Activated CD4-positive, alpha-beta T cell treated with anti-CD3 and anti-CD28 coated beads, Interleukin-2, amount 50 U/mL, for 48 hours (primary cell): ENCODE measurements around the gene CFC1.
A peak's percentile ranks its signal among the peaks of the same experiment; 100 is the strongest.
"Not testable (repeated sequence)": the region's sequence is repeated elsewhere in the genome, so short reads cannot be mapped to it uniquely, and the experiment has no call there.

Source experiments
- DNase-seq, 2 experiments: peaks; one replicate each; pipeline ENCODE4 v3.0.0-alpha.2; 2020

CFC1 gene

DNA sequence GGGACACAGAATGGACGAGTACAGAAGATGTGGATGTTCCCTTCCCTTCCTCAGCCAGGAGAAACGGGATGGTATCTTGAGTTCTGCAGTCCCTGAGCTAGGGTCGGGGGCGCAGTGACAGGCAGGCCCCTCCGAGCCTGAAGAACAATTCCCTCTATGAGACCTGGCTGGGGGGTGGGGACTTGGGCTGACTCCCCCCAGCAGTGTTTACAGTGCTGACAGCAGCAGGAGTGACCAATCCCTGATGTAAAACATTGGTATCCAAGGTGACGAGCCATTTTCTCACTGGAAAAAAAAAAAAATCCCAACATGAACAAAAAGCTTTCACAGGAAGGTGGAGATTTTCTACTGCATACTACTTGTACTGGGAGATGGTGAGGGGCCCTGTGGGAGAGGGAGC lies at the start of gene CFC1:
Gene CFC1 (minus strand): TSS at position 183 of the 400 bp plus-strand sequence. CDS start 288 bp downstream, outside the sequence.
- DNase-seq: not testable (repeated sequence)

DNA sequence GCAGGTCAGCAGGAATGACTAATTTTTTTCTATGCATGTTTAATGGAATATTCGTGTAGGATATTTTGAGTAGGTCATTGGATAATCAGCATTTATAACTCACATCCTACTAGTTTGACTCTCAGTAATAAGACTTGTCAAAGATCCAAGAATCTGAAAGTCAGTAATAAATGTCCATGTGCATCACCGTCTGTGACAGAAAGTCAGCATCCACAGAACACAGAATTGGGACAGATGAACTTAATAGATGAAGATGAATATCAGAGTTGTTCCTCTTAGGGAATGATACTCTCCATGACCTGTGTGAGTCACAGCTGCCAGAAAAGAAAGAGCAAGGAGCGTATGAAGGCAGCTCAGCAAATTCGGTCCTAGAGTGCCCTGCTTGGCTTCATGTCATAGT lies 42.3 kb upstream of the CFC1 start:
- DNase-seq: not testable (repeated sequence)

DNA sequence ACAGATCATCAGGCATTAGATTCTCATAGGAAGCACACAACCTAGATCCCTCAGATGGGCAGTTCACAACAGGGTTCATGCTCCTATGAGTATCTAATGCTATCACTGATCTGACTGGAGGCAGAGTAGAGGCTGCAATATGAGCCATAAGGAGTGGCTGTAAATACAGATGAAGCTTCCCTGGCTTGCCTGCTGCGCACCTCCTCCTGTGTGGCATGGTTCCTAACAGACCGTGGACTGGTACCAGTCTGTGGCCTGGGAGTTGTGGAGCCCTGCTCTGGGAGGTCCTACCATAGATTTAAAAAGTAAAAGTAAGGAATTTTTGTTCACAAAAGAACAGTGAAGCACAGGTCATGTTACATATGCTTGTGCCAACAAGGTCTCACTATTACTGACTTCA lies 39.6 kb upstream of the CFC1 start:
- DNase-seq: not testable (repeated sequence)

DNA sequence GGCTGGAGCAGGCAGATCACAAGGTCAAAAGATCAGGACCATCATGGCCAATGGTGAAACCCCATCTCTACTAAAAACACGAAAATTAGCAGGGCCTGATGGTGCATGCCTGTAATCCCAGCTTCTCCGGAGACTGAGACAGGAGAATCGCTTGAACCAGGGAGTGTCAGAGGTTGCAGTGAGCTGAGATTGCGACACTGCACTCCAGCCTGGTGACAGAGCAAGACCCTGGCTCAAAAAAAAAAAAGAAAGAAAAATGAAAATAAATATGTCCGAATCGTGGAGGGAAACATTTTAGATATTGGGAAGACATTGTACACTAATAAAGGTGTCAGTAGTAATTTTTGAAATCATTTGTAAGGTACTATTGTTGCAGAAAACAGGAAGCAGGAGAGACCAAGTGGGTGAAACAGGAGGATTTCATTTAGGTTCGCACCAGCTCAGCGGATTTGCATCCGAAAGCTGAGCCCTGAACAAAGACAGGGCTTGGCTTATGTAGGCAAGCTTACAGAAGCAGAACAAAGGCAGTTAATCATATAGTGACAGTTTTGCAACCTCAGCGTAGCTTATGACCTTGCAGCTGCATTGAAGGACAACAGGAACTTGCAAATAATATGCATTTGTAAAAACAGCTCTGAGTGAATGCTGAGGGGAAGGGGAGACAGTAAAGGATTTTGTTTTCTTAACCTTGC lies 29.6 kb upstream of the CFC1 start:
- DNase-seq: not testable (repeated sequence)

DNA sequence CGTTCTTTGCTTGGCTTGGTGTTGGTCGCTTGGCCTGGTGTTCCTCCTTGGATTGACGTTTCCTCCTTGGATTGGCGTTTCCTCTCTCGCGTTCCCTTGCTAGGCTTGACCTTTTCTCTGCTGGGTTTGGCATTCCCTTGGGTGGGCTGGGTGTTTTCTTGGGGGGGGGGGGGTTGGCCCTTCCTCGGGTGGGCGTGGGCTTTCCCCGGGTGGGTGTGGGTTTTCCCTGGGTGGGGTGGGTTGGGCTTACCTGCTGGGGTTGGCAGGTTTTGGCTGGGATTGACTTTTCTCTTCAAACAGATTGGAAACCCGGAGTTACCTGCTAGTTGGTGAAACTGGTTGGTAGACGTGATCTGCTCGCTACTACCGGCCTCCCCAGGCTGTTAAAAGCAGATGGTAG lies 11.8 kb upstream of the CFC1 start, which contains the start of gene POTEJ:
Gene POTEJ (plus strand): TSS at position 301 of the 400 bp plus-strand sequence. CDS start 93 bp downstream, at position 394.
- not testable (repeated sequence) for DNase-seq

DNA sequence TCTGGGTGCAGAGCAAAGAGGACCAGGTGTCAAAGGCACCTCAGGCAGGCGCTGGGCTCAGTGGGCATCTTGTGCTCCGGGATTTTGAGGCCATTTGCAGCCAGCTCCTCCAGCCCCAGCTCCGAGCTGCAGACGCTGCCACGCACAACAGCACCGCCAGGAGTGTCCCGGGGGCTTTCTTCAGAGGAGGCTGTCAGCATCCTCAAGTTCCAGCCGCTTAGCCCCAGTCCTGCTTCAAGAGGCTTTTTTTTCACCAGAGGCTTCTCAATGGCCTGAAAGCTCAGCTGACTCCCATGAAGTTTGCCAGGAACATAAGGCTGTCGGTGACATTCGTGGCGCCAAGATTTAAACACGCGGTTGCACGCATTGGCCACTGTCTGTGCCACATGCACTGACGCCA lies 11.1 kb upstream of the CFC1 start:
- not testable (repeated sequence) for DNase-seq

DNA sequence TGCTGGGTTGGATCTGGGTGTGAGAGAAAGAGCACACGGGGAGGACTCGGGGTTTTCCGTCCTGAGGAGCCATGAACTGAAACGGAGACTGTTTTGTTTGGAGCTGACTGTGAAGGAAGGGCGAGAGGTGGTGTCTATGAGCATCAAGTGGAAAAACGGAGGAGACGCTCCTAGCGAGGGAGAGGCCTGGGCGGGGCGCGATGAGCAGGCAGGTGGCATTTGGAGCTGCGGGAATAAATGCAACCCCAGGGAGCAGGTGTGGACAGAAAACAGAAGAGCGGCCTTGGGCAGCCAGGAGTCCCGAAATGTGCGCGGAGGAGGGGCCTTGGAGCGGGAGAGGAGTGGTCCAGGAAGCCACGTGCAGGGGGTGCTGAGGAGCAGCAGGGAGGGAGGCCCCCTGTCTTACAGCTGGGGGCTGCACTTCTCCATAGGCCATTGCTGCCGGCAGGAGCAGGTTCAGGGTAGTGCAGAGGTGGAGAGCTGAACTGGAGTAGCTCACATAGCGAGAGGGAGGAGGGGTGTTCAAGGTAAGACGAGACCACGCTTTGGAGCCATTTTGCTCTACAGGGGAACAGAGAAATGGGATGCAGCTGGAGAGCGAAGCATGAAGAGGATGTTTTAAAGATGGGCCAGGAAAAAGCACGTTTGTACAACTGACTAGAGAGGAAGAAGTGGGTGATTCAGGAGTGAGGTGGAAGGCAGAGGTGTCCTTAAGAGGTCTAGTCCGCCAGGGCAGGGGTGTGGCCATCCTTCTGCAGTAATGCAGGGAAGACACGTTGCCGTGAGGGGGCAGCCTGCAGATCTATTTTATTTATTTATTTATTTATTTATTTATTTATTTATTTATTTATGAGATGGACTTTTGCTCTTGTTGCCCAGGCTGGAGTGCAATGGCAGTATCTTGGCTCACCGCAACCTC lies 9.9 kb upstream of the CFC1 start:
- not testable (repeated sequence) for DNase-seq

DNA sequence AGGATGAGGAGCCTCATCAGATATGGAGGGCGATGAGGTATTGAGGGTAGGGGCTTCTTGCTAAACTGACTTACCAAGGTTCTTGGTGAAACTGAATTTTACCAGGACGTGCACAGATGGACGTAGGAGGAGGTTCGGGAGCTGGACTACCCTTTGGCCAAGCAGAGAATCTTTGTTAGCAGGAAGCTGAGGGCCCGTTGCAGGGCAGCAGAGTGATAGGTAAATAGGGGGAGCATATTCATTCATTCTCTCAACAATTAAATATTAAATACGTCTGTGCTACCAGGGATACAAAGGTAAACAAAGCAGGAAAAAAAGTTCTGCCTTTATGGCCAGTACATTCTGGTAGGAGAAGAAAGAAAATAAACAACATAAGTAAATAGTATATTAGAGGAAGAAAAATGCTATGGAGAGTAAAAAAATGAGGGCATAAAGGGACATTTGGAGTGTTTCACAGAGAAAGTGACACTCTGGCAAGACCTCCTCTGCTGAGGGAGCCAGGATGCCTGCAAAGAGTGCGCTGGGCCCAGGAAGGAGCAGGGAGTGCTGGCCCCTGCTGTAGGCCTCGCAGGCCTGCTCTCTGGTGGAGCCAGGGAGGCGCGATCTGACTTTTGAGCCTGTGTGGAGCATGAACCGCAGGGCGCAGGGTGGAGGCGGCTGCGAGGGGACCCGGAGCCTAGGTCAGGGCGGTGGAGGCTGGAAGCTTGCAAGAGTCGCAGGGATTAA lies 9.1 kb upstream of the CFC1 start:
- DNase-seq: not testable (repeated sequence)

DNA sequence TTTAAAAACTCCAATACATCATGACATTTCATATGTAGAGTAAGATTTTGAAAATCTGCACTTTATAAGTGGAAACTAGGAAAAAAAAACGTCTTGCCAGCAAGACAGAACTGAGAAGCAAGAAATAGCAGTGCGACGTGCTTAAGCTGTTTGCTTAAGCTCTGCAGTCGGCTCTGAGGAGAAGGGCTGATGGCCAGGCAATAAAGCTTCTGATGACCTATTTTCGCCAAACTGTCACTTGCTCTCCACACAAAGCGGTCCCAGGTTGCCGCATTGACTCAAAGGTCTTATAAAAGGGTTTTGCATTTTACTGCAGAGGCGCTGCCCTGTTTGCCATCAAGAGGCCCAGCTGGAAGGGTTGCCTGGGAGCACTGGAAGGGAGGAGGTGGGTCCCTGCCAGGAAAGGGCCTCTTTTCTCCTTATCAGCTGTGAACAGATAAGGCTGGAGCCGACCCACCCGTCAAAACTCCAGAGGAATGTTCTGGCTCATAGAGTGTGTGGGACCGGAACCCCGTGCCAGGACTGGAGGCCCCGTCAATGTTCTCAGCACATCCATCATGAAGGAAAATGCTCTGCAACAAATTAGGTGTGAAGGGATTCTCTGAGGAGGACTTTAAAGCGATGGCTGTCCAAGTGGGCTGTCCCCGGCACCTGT lies 2.4 kb upstream of the CFC1 start:
- not testable (repeated sequence) for DNase-seq

DNA sequence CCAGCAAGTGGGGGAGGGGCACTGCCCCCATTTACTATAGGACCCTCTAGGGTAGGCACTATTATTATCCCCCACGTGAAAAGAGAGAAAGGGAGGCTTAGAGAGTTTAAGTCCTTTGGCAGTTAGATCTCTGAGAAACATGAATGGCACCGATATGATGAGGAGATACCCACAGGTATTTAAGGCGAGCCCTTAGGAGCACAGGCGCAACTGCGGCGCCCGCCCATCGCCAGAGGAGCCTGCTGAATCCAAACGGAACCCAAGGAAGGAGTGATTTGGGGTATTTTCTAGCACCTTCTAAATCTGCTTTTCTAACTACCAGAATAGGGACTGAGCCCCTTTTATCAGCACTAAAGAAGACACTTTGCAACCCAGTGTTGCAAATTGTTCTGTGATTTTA lies 551 bp upstream of the CFC1 start:
- not testable (repeated sequence) for DNase-seq

DNA sequence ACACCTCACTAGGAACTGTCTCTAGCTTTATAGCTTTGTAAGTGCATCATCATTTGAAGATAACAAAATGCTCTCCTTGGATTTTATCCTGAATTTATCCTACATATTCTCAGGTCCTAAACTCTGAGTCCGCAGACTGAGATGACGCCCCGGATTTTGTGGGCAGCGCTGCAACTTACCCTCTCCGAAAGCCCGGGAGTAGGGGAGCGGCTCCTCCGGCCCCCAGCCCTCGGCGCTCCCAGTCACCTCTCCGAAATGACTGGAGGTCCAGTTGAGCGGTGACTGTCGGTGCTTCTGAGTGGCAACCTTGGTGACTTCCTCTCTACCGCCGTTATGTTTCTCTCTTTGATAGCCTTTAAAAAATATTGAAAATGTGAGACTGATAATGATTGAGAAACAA lies 912 bp downstream of the CFC1 start:
- DNase-seq: not testable (repeated sequence)

DNA sequence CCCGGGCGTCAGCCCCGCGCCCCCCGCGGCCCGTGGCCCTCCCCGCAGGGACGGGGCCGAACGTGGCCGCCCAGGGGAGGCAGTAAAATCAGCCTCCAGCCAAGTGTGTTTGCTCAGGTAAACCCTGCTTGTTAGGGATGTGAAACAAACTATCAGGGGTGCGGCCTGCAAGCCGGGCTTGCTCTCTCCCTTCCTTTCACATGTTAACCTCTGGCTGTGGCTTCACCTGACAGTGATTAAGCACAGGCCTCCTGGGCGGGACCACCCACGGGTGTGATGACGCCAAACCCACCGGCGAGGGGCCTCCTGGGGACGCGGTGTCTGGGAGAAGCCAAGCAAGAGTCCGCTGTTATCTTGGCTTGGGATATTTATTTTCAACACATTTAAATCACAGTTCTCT lies 1.4 kb downstream of the CFC1 start:
- DNase-seq: not testable (repeated sequence)

DNA sequence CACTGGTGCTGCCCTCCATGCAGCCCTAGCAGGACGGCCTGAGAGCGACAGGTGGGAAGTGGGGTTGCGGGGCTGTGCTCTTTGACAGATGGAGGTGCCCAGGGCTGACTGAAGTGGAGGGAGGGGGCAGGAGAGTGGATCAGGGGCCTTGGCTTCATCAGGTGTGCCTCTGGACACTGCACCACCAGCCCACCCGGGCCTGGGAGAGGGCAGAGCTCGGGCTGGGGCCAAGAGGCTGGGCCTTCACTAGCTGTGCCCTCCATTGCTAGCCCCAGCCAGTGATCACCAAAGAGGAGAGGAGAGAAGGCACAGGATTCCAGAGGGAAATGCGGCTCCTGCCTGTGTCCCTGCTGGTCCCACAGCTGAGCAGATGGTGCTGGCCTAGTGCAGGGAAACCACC lies 2.6 kb downstream of the CFC1 start:
- DNase-seq: not testable (repeated sequence)

DNA sequence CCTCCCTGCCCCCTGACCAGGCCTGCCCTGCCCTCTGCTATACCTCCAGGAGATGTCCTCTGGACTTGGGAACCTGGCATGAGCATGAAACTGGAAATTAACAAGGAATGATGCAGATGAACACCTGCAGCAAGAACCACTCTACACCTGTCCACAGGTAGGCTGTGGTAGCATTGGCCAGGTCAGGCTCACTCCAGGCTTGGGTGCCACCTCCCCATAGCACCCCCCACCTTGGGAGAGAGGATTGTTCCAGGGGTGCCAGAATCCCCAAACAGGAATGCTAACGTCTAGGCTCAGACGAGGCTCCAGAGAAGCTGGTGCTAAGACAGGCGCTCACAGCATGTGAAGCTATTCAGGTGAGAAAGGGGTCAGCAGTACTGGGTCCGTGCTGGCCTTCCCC lies 5.4 kb downstream of the CFC1 start:
- DNase-seq: not testable (repeated sequence)

DNA sequence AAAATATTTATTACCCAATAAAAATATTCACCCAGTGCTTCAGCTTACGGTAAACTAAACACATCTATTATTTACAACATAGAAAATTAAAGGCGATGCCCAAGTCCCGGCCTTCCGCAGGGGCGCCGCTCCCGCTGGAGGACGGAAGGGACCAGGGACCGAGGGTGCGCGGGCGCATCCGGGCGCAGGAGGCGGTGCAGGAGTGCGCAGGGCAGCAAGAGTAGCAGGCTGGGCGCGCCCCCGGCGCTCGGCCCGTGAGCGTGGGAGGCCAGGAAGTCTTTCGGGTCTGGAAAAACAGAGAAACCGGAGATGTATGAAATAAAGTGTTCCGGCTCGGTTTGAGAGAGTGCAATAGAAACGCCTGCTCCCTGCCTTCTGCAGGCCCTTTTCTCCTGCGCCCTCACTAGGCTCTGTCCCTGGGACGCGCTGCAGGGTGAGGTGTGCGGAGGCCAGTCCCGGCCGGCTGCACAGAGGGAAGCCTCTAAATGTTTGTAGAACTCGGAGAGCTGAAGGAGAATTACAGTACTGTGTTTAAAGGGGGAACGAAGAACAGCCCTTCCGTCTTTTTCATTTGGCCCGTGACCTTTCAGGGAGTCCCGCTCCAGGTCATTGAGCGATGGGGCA lies 6.5 kb downstream of the CFC1 start:
- DNase-seq: not testable (repeated sequence)

DNA sequence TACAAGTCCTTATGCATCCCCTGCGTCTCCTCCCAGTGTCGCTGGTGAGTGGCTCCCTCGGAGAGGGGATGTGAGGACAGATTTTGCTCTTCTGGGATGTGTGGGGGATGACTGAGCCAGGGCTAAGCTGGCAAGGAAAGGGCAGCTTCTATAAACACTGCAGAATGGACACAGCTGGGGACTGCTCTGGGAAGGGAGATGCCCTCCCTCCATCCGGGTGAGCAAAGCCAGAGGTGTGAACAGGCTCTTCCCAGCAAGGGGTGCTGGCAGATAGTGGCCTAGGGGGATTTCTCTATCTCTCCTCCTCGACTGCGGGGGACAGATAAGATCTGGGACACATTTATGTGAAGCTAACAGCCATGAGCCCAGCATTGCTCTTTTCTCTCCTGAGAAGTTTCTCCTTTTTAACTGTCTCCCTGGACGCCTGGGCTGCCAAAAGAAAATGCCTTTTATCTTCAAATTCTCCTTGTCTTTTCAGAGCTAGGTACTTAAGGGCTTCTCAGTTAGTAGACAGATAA lies 8.5 kb downstream of the CFC1 start:
- DNase-seq: not testable (repeated sequence)

DNA sequence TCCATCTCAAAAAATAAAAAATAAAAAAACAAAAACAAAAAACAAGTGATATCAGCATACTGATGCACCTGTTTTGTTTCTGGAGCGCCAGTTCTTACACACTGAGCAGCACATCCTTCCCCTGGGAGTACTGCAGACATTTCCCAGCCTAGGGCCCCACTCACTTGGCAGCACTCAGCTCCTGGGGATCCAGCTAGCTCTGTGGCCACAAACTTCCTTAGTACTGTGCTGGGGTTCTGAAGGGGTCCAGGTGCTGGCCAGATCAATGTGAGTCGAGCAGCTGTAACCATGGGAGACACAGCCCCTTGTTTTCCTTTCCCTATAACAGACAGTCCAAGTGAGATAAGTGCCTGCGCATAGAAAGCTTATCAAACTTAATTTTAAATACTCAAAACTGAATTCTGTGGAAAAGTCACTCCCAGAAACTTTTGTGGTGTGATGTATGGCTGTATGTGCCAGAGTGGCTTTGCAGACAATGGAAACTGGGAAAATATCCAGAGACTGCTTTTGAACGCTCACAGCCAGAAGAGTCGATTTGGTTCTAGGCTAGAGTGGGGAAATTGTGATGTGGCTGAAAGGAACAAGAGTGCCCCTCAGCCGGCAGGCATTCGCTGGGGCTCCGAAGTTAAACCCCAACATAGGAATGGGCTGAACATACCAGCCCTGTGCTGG lies 9.1 kb downstream of the CFC1 start:
- DNase-seq: not testable (repeated sequence)

DNA sequence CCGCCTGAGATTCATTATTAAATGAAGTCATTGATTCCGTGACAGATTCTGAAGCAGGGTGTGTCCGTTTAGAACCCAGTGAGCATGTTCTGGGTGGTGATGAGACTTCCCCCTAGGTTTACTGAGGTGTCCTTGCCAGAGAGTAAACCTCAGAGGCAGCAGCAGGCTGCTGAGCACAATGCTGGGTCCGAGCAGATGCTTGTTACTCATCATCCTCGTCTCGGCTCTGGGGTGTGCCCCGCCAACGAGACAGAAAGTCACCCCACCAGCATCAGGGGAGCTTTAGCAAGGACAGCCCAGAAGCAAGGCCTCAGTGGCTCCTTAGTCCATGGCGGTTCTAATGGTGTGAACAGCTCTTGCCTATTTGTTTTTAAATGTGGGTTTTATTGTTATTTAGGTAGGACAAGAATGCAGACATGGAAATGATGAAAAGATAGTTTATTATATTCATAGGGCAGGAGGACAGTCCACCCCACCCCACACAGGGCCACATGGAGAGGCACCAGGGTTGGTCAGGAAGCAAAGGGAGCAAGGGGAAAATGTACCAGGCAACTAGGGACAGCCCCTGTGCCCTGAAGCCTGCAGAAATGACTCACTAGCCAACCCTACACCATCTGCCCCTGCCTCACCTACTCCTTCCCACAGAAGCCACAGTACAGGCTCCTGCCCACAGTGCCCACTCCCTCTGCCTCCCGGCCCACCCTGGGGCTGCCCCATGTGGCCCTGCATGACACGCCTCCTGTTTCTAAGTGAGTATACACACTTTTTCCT lies 10.5 kb downstream of the CFC1 start:
- peak; percentile 27 to 48 for DNase-seq

DNA sequence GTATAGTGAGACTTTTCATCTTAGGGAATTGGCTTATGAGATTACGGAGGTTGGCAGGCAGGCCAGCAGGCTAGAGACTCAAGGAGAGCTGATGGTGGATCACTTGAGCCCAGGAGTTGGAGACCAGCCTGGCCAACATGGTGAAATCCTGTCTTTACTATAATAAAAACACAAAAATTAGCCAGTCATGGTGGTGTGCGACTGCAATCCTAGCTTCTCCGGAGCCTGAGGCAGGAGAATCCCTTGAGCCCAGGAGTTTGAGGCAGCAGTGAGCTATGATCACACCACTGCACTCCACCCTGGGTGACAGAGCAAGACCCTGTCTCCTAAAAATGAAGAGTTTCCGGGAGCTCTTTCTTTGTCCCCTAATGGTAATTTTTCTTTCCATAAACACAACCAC lies 14.6 kb downstream of the CFC1 start:
- DNase-seq: not testable (repeated sequence)

DNA sequence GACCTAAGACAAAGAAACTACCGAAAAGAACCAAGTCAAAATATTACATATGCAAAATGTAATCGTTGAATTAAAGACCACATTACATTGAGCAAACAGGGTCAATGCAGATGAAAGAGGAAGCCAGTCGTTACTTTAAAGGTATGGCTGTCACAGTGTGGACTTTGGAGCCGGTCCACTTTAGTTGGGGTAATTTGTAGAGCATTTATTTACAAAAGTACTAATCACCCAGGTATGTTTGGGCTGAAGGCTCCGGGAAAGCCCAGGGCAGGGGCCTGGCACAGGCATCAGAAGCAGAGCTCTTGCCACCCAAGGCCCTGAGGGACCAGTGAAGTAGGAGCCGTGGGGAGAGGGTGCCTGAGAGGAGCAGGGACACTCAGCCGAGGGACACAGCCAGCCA lies 15.8 kb downstream of the CFC1 start:
- DNase-seq: not testable (repeated sequence)
